ENCODE measurements around the gene GUCY1A1. TPM values are rescaled to one million over a fixed set of nuclear protein-coding genes. Genes with fewer than 3 reads are reported as not detected.
A peak's percentile ranks its signal among the peaks of the same experiment; 100 is the strongest.

The GUCY1A1 gene
- polyA plus RNA-seq, 4 donors: 1.3 to 8.1 (median 6.4) TPM

DNA sequence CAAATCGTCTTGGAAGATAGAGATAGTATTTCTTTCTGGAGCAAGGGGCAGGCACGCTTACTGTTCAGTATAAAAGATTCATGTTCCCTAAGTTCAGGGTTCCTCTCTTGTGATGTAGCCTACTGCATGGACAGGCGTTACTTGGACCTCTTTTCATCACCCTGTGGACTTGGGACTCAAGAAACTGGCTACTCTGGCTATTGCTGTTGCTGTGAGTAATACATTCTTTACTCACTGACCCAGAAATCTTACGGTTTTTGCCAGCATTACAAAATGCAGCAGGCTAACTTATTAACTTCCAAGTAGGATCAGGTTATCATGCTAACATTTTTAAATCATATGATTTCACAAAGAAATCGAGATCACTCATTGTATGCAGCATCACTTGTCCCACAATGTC, 79.3 kb downstream of the GUCY1A1 start:
- Histone ChIP-seq H3K9me3 (ENCODE audit: control insufficient read depth in 2 of 2, insufficient read depth in 1 of 2, low read depth in 1 of 2, low read length in 1 of 2) (no peaks in the 10 kb centered on the region), H3K4me1 (ENCODE audit: control insufficient read depth in 3 of 3, insufficient read depth in 2 of 3, low read depth in 1 of 3, low read length in 2 of 3) (peaks cover 0 to 2% (median 0%) of the 10 kb centered on the region in 3 donors), H3K27ac (ENCODE audit: low read depth in 1 of 3, low read length in 2 of 3) (peak overlapping the region in 1 of 3 donors; percentile 23), H3K4me3 (ENCODE audit: low read depth in 1 of 3, low read length in 3 of 3) (no peak overlapping the region), H3K27me3 (ENCODE audit: control insufficient read depth in 3 of 3, insufficient read depth in 3 of 3, low read length in 3 of 3) (no peaks in the 10 kb centered on the region), H3K36me3 (ENCODE audit: control insufficient read depth in 3 of 3, insufficient read depth in 2 of 3, low read depth in 1 of 3, low read length in 3 of 3) (no peaks in the 10 kb centered on the region)
- 68 to 70% (median 70%) methylated on average over 5 of the region's 5 CpGs for WGBS, 3 donors
- FAIRE-seq (no peak), DNase-seq (peak in 1 of 2 donors; percentile 32)

DNA sequence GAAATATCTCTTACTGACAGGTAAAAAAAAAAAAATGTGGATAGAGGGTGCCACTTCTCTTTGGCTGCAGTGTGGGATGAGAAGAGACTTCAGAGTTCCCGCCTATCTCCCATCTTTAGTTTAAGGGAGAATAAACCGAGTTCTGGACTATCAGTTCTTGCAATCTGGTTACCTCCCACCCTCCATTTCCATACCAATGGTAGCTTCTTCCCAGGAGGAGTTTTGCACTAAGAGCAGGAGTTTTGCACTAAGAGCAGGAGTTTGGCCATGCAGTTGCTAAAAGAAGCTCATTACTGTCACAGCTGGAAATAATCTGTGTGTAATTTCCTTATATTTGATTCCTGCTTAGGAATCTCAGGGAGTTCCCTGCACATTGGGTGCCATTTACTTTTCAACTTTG, 81.4 kb downstream of the GUCY1A1 start:
- no peaks in the 10 kb centered on the region for H3K27me3 ChIP-seq (ENCODE audit: control insufficient read depth in 3 of 3, insufficient read depth in 3 of 3, low read length in 3 of 3)
- H3K4me1 ChIP-seq (ENCODE audit: control insufficient read depth in 3 of 3, insufficient read depth in 2 of 3, low read depth in 1 of 3, low read length in 2 of 3): peaks cover 0 to 2% (median 0%) of the 10 kb centered on the region in 3 donors
- H3K36me3 ChIP-seq (ENCODE audit: control insufficient read depth in 3 of 3, insufficient read depth in 2 of 3, low read depth in 1 of 3, low read length in 3 of 3): no peaks in the 10 kb centered on the region
- WGBS, 3 donors: 86 to 90% (median 86%) methylated on average over 2 of the region's 2 CpGs
- H3K9me3 ChIP-seq (ENCODE audit: control insufficient read depth in 2 of 2, insufficient read depth in 1 of 2, low read depth in 1 of 2, low read length in 1 of 2): no peaks in the 10 kb centered on the region
- FAIRE-seq (no peak), DNase-seq (no peak)
- no peak overlapping the region for H3K4me3 ChIP-seq (ENCODE audit: low read depth in 1 of 3, low read length in 3 of 3)
- H3K27ac ChIP-seq (ENCODE audit: low read depth in 1 of 3, low read length in 2 of 3): no peak overlapping the region

DNA sequence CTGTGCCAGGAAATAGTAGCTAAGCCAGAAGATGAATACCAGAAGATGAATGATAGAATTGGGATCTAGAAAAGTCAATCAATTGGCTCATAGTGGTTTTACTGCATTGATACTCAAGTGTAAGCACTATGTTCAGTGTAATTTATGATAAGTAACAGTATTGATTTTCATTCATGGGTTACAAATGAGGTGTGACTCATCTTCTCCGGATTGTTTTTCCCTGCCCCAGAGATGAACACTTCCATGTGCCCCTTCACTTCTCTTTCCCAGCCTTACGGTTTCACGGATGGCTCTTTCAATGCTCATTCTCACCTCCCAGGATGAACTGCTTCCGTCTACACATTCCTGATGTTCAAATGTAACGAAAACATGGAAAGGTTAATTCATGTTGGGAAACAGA, 82.4 kb downstream of the GUCY1A1 start:
- no peak for FAIRE-seq

GRCh38 chr4:155751569-155751968, 84.9 kb downstream of the GUCY1A1 start:
- H3K36me3 ChIP-seq (ENCODE audit: control insufficient read depth in 3 of 3, insufficient read depth in 2 of 3, low read depth in 1 of 3, low read length in 3 of 3): no peaks in the 10 kb centered on the region
- no peaks in the 10 kb centered on the region for H3K9me3 ChIP-seq (ENCODE audit: control insufficient read depth in 2 of 2, insufficient read depth in 1 of 2, low read depth in 1 of 2, low read length in 1 of 2)
- peaks cover 0 to 4% (median 0%) of the 10 kb centered on the region in 3 donors for H3K4me1 ChIP-seq (ENCODE audit: control insufficient read depth in 3 of 3, insufficient read depth in 2 of 3, low read depth in 1 of 3, low read length in 2 of 3)
- no peak overlapping the region for H3K27ac ChIP-seq (ENCODE audit: low read depth in 1 of 3, low read length in 2 of 3)
- peaks cover 0 to 2% (median 0%) of the 10 kb centered on the region in 3 donors for H3K27me3 ChIP-seq (ENCODE audit: control insufficient read depth in 3 of 3, insufficient read depth in 3 of 3, low read length in 3 of 3)
- FAIRE-seq (no peak), DNase-seq (no peak)
- no peak overlapping the region for H3K4me3 ChIP-seq (ENCODE audit: low read depth in 1 of 3, low read length in 3 of 3)
- 65 to 85% (median 80%) methylated on average over 5 of the region's 5 CpGs for WGBS, 3 donors

More for the DNA sequence above, 82.4 kb downstream of the GUCY1A1 start:
- no peaks in the 10 kb centered on the region for H3K36me3 ChIP-seq (ENCODE audit: control insufficient read depth in 3 of 3, insufficient read depth in 2 of 3, low read depth in 1 of 3, low read length in 3 of 3)
- WGBS, 3 donors: 81 to 91% (median 84%) methylated on average over 5 of the region's 5 CpGs
- no peaks in the 10 kb centered on the region for H3K27me3 ChIP-seq (ENCODE audit: control insufficient read depth in 3 of 3, insufficient read depth in 3 of 3, low read length in 3 of 3)
- no peaks in the 10 kb centered on the region for H3K9me3 ChIP-seq (ENCODE audit: control insufficient read depth in 2 of 2, insufficient read depth in 1 of 2, low read depth in 1 of 2, low read length in 1 of 2)
- no peak overlapping the region for H3K27ac ChIP-seq (ENCODE audit: low read depth in 1 of 3, low read length in 2 of 3)
- no peak overlapping the region for H3K4me3 ChIP-seq (ENCODE audit: low read depth in 1 of 3, low read length in 3 of 3)
- DNase-seq: no peak
- peaks cover 0 to 2% (median 0%) of the 10 kb centered on the region in 3 donors for H3K4me1 ChIP-seq (ENCODE audit: control insufficient read depth in 3 of 3, insufficient read depth in 2 of 3, low read depth in 1 of 3, low read length in 2 of 3)

DNA sequence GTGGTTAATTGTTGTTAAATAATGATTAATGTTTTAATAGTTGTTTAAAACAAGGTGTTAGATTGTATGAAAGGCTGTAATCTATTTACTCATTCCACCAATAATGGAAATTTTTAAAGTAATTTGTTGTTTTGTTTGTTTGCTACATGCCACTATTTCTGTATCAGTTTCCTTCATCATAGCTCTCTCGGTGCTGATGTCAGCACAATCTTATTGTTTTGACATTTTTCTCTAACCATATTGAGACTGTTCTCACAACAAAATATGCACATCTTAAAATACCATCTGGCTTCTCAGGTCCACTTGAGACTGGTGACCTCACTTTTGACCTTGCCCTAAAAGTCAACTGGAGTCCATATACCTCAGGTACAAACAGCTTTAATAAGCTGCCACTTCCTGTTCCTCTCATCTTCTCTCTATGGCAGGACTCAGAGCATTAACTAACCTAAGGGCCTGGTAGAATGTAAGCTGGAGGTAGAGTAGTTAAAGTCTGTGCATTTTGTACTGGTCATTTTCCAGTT, 91.2 kb downstream of the GUCY1A1 start:
- H3K36me3 ChIP-seq (ENCODE audit: control insufficient read depth in 3 of 3, insufficient read depth in 2 of 3, low read depth in 1 of 3, low read length in 3 of 3): no peaks in the 10 kb centered on the region
- no peak overlapping the region for H3K4me3 ChIP-seq (ENCODE audit: low read depth in 1 of 3, low read length in 3 of 3)
- DNase-seq: no peak
- H3K27ac ChIP-seq (ENCODE audit: low read depth in 1 of 3, low read length in 2 of 3): no peak overlapping the region
- WGBS, 3 donors: 86 to 97% (median 93%) methylated on average over 1 of the region's 1 CpG
- H3K4me1 ChIP-seq (ENCODE audit: control insufficient read depth in 3 of 3, insufficient read depth in 2 of 3, low read depth in 1 of 3, low read length in 2 of 3): peaks cover 0 to 4% (median 3%) of the 10 kb centered on the region in 3 donors
- no peak for FAIRE-seq
- H3K27me3 ChIP-seq (ENCODE audit: control insufficient read depth in 3 of 3, insufficient read depth in 3 of 3, low read length in 3 of 3): peaks cover 0 to 6% (median 3%) of the 10 kb centered on the region in 3 donors
- H3K9me3 ChIP-seq (ENCODE audit: control insufficient read depth in 2 of 2, insufficient read depth in 1 of 2, low read depth in 1 of 2, low read length in 1 of 2): no peaks in the 10 kb centered on the region

GRCh38 chr4:155758481-155759371, 92.1 kb downstream of the GUCY1A1 start, which contains the start of gene GUCY1B1:
Gene GUCY1B1 (plus strand): TSS chr4:155759021. CDS start chr4:155759141, 120 bp downstream.
- Histone ChIP-seq H3K27ac (ENCODE audit: low read depth in 1 of 3, low read length in 2 of 3) (peak within 1 kb of the TSS in 2 of 3 donors; percentile 71 to 84), H3K36me3 (ENCODE audit: control insufficient read depth in 3 of 3, insufficient read depth in 2 of 3, low read depth in 1 of 3, low read length in 3 of 3) (no peaks in the 10 kb centered on the region), H3K4me3 (ENCODE audit: low read depth in 1 of 3, low read length in 3 of 3) (peak within 1 kb of the TSS; percentile 35 to 75 (median 58)), H3K4me1 (ENCODE audit: control insufficient read depth in 3 of 3, insufficient read depth in 2 of 3, low read depth in 1 of 3, low read length in 2 of 3) (peaks cover 0 to 4% (median 3%) of the 10 kb centered on the region in 3 donors), H3K9me3 (ENCODE audit: control insufficient read depth in 2 of 2, insufficient read depth in 1 of 2, low read depth in 1 of 2, low read length in 1 of 2) (no peaks in the 10 kb centered on the region), H3K27me3 (ENCODE audit: control insufficient read depth in 3 of 3, insufficient read depth in 3 of 3, low read length in 3 of 3) (peaks cover 0 to 6% (median 3%) of the 10 kb centered on the region in 3 donors)
- DNase-seq: peak; percentile 82 to 90
- no peak for FAIRE-seq
- WGBS, 3 donors: 8 to 15% (median 13%) methylated on average over 39 to 51 of the region's 51 CpGs

- peak overlapping the region in 2 of 3 donors; percentile 71 to 84 for H3K27ac ChIP-seq (ENCODE audit: low read depth in 1 of 3, low read length in 2 of 3)
- no peak for FAIRE-seq
- H3K36me3 ChIP-seq (ENCODE audit: control insufficient read depth in 3 of 3, insufficient read depth in 2 of 3, low read depth in 1 of 3, low read length in 3 of 3): no peaks in the 10 kb centered on the region
- peaks cover 0 to 6% (median 3%) of the 10 kb centered on the region in 3 donors for H3K27me3 ChIP-seq (ENCODE audit: control insufficient read depth in 3 of 3, insufficient read depth in 3 of 3, low read length in 3 of 3)
- H3K9me3 ChIP-seq (ENCODE audit: control insufficient read depth in 2 of 2, insufficient read depth in 1 of 2, low read depth in 1 of 2, low read length in 1 of 2): no peaks in the 10 kb centered on the region
- peaks cover 0 to 4% (median 3%) of the 10 kb centered on the region in 3 donors for H3K4me1 ChIP-seq (ENCODE audit: control insufficient read depth in 3 of 3, insufficient read depth in 2 of 3, low read depth in 1 of 3, low read length in 2 of 3)
- DNase-seq: peak in 1 of 2 donors; percentile 56
- 1 to 2% (median 1%) methylated on average over 72 to 77 of the region's 77 CpGs for whole genome bisulfite sequencing, 3 donors
- peak overlapping the region; percentile 35 to 75 (median 58) for H3K4me3 ChIP-seq (ENCODE audit: low read depth in 1 of 3, low read length in 3 of 3)
These were observed 93.0 kb downstream of the GUCY1A1 start for GRCh38 chr4:155759372-155760252.

GRCh38 chr4:155761047-155761446, 94.4 kb downstream of the GUCY1A1 start:
- Histone ChIP-seq H3K9me3 (ENCODE audit: control insufficient read depth in 2 of 2, insufficient read depth in 1 of 2, low read depth in 1 of 2, low read length in 1 of 2) (no peaks in the 10 kb centered on the region), H3K27ac (ENCODE audit: low read depth in 1 of 3, low read length in 2 of 3) (no peak overlapping the region), H3K27me3 (ENCODE audit: control insufficient read depth in 3 of 3, insufficient read depth in 3 of 3, low read length in 3 of 3) (peaks cover 0 to 4% (median 3%) of the 10 kb centered on the region in 3 donors), H3K36me3 (ENCODE audit: control insufficient read depth in 3 of 3, insufficient read depth in 2 of 3, low read depth in 1 of 3, low read length in 3 of 3) (no peaks in the 10 kb centered on the region), H3K4me1 (ENCODE audit: control insufficient read depth in 3 of 3, insufficient read depth in 2 of 3, low read depth in 1 of 3, low read length in 2 of 3) (peaks cover 0 to 3% (median under 1%) of the 10 kb centered on the region in 3 donors), H3K4me3 (ENCODE audit: low read depth in 1 of 3, low read length in 3 of 3) (no peak overlapping the region)
- WGBS, 3 donors: 82 to 95% (median 94%) methylated on average over 3 of the region's 3 CpGs
- DNase-seq (no peak), FAIRE-seq (no peak)
